ENCODE measurements around the gene IL18BP. TPM values are rescaled to one million over a fixed set of nuclear protein-coding genes. Genes with fewer than 3 reads are reported as not detected.

The IL18BP gene
- total RNA-seq = 1 to 10 TPM in 1 of 2 donors, under 1 TPM in 1; 0.59 to 3.0 TPM

DNA sequence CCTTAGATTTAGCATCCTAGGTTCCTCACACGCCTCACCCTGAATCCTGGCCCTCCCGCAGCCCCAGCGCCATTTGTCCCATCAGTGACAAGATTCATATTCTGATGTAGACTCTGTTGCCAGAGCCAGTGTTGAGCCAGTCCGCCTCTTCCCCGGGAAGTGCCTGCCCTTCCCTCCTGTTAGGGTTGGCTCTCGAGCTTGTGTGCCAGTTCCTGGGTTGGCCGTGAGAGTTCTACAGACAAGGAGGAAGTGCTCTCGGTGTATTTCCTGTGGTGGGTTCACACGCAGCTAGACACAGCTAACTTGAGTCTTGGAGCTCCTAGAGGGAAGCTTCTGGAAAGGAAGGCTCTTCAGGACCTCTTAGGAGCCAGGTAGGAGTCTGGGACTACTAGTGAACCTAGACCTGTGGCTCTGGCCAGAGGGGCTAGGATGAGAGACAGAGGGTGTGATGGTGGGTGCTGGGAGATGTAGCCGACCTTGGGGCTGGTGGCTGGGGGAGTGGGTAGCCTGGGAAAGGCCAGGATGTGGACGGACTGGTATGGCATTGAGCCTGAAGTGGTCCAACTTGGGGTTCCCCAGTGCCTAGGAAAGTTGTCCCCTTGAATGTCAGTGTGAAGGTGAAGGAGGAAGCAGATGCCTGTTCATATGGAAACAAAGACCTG lies at the start of gene IL18BP:
TSS of gene IL18BP (plus strand) at position 261 of the 662 bp plus-strand sequence. CDS start 1,076 bp downstream, outside the sequence.
- Histone ChIP-seq H3K4me3 (peak within 1 kb of the TSS in 1 of 2 donors; percentile 15), H3K9me3 (no peaks in the 10 kb centered on the region), H3K4me1 (peaks cover 0 to 31% of the 10 kb centered on the region in 2 donors), H3K36me3 (peaks cover 19% of the 10 kb centered on the region), H3K27me3 (no peaks in the 10 kb centered on the region), H3K27ac (peak within 1 kb of the TSS; percentile 46 to 62)
- DNase-seq (ENCODE audit: low spot score) = no peak
- TF ChIP-seq, protein P1, sequence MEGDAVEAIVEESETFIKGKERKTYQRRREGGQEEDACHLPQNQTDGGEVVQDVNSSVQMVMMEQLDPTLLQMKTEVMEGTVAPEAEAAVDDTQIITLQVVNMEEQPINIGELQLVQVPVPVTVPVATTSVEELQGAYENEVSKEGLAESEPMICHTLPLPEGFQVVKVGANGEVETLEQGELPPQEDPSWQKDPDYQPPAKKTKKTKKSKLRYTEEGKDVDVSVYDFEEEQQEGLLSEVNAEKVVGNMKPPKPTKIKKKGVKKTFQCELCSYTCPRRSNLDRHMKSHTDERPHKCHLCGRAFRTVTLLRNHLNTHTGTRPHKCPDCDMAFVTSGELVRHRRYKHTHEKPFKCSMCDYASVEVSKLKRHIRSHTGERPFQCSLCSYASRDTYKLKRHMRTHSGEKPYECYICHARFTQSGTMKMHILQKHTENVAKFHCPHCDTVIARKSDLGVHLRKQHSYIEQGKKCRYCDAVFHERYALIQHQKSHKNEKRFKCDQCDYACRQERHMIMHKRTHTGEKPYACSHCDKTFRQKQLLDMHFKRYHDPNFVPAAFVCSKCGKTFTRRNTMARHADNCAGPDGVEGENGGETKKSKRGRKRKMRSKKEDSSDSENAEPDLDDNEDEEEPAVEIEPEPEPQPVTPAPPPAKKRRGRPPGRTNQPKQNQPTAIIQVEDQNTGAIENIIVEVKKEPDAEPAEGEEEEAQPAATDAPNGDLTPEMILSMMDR (IDR thresholded peaks at IDR 0.05) = no peak

DNA sequence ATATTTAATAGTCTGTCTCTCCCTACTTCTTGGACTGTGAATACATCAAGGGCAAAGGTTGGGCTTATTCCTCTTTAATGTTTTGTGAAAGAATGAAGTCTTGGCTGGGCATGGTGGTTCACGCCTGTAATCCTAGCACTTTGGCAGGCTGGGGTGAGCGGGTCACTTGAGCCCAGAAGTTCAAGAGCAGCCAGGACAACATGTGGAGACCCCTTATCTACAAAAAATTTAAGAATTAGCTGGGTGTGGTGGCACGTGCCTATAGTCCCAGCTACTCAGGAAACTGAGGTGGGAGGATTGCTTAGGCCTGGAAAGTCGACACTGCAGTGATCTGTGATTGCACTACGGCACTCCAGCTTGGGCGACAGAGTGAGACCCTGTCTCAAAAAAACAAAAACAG lies 49.7 kb upstream of the IL18BP start:
- Histone ChIP-seq H3K9me3 (no peaks in the 10 kb centered on the region), H3K4me1 (peaks cover 0 to 19% of the 10 kb centered on the region in 2 donors), H3K4me3 (no peak overlapping the region), H3K27ac (no peak overlapping the region), H3K36me3 (no peaks in the 10 kb centered on the region), H3K27me3 (no peaks in the 10 kb centered on the region)
- TF ChIP-seq, protein P1 (IDR thresholded peaks at IDR 0.05) = no peak
- DNase-seq (ENCODE audit: low spot score) = no peak

DNA sequence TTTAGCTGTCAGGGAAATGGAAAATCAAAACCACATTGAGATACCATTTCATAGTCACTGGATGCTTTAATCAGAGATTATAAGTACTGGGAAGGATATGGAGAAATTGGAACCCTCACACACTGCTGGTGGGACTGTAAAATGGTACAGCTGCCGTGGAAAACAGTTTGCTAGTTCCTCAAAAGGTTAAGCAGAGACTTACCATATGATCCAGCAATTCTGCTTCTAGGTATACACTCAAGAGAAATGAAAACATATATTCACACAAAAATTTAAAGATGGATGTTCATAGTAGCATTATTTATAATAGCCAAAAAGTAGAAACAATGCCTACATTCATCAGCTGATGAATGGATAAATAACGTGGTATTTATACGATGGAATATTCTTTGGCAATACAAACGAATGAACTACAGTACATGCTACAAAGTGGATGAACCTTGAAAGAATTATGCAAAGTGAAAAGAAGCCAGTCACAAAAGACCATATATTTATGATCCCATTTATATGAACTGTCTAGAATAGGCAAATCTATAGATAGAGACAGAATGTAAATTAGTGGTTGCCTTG lies 46.9 kb upstream of the IL18BP start:
- TF ChIP-seq, protein P1 (IDR thresholded peaks at IDR 0.05) = no peak
- H3K36me3 ChIP-seq = no peaks in the 10 kb centered on the region
- H3K27me3 ChIP-seq = no peaks in the 10 kb centered on the region
- H3K27ac ChIP-seq = no peak overlapping the region
- H3K4me1 ChIP-seq = peaks cover 0 to 12% of the 10 kb centered on the region in 2 donors
- DNase-seq (ENCODE audit: low spot score) = no peak
- H3K9me3 ChIP-seq = no peaks in the 10 kb centered on the region
- H3K4me3 ChIP-seq = no peak overlapping the region

DNA sequence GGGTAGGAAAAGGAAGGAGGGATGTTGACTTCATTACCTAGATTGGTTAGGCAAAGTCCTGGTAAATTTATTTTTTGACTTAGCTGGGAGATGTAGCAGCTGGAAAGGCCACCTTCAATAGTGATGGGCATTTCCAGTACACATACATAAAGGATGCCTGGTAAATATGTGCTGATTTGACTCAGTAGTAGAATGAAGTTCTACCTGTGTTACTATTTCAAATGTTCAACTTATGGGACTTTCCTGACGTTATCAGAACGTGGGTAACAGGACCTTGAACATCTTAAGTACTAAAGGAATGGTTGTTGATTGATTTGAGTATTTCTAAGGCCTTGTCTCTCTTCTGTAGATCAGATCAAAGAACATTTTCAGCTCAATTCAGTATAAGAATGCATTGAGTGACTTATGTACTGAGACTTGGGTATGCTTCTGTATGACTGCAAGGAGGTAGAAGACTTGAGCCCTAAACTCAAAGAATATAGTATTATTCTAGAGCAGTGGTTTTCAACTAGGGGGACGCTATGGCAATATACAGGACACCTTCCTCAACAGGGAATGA lies 42.7 kb upstream of the IL18BP start:
- H3K4me3 ChIP-seq = no peak overlapping the region
- TF ChIP-seq, protein P1 (IDR thresholded peaks at IDR 0.05) = no peak
- DNase-seq (ENCODE audit: low spot score) = no peak

DNA sequence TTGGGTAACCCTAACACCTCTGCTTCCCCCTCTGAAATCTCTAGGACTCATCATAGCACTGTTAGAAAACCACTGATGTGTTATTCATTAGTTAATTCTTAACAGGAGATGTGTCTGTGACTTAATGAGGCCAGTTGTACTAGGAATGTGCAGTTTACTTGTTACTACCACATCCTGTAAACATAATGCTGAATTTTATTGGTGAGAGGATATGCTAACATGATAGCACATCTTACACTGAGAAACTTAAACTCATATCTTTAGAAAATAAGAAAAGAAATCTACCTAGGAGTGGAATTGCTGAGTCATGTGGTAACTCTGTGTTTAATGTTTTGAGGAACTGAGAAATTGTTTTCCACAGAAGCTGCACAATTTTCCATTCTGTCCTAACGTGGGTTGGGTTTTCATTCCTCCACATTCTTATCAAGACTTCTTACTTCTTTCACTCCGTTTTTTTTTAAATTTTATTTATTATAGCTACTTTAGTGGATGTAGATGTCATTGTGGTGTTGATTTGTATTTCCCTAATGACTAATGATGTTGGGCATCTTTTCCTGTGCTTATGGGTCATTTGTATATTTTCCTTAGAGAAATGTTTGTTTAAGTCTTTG lies 36.2 kb upstream of the IL18BP start:
- DNase-seq (ENCODE audit: low spot score) = no peak
- Histone ChIP-seq H3K4me1 (no peaks in the 10 kb centered on the region), H3K9me3 (peaks cover 0 to 4% of the 10 kb centered on the region in 2 donors), H3K36me3 (peaks cover 31% of the 10 kb centered on the region), H3K4me3 (no peak overlapping the region), H3K27ac (no peak overlapping the region), H3K27me3 (no peaks in the 10 kb centered on the region)
- TF ChIP-seq, protein P1 (IDR thresholded peaks at IDR 0.05) = no peak

More for the DNA sequence above, 42.7 kb upstream of the IL18BP start:
- Histone ChIP-seq H3K36me3 (peaks cover 13% of the 10 kb centered on the region), H3K4me1 (no peaks in the 10 kb centered on the region), H3K27ac (no peak overlapping the region), H3K27me3 (no peaks in the 10 kb centered on the region), H3K9me3 (no peaks in the 10 kb centered on the region)
